ENCODE results near the gene CELSR2. TPM values are rescaled to one million over a fixed set of nuclear protein-coding genes. Genes with fewer than 3 reads are reported as not detected.
"Not testable (repeated sequence)": the region's sequence is repeated elsewhere in the genome, so short reads cannot be mapped to it uniquely, and the experiment has no call there.

CELSR2 gene
- total RNA-seq, 4 donors from 2014 or later = 1.6 to 2.6 (median 1.9) TPM

DNA sequence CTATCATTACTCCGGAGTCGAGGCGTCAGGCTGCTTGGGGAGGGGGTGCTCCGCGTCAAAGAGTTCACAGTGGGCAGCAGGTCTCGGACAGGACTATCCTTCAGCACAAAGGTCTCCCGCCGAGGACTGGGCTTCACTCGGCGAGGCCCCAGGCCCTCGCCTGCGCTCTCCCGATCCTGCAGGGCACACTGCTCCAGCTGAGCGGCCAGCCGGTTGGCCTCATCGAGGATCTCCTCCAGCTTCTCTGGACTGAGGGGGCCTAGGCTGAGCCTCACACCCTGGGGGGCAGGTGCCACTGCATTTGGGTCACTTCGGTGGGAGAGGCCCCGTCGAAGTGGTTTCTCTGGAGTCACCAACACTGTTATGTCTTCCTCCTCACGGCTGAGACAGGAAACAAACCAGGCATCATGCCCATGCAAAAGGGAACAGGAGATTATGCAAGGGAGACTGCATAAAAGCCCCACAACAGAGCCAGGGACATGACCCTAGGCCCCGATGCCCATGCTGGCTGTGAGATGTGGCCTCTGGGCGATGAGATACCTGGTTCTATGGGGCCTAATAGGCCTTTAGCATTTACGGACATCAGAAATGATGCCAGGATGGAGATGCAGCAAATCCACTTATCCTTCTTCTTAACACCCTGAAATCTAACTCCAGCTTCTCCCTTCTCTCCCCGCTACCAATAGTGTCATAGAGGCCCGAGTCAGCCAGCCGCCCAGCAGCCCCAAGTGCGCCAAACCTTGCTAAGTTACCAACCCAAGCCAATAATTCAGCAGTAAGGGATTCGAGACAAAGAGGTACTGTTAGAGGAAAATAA lies 32.5 kb downstream of the CELSR2 start:
- no peak for DNase-seq (ENCODE audit: low spot score)
- TF ChIP-seq, protein P1, sequence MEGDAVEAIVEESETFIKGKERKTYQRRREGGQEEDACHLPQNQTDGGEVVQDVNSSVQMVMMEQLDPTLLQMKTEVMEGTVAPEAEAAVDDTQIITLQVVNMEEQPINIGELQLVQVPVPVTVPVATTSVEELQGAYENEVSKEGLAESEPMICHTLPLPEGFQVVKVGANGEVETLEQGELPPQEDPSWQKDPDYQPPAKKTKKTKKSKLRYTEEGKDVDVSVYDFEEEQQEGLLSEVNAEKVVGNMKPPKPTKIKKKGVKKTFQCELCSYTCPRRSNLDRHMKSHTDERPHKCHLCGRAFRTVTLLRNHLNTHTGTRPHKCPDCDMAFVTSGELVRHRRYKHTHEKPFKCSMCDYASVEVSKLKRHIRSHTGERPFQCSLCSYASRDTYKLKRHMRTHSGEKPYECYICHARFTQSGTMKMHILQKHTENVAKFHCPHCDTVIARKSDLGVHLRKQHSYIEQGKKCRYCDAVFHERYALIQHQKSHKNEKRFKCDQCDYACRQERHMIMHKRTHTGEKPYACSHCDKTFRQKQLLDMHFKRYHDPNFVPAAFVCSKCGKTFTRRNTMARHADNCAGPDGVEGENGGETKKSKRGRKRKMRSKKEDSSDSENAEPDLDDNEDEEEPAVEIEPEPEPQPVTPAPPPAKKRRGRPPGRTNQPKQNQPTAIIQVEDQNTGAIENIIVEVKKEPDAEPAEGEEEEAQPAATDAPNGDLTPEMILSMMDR (IDR thresholded peaks at IDR 0.05) = no peak
- ATAC-seq (ENCODE audit: low FRiP score) = no peak

DNA sequence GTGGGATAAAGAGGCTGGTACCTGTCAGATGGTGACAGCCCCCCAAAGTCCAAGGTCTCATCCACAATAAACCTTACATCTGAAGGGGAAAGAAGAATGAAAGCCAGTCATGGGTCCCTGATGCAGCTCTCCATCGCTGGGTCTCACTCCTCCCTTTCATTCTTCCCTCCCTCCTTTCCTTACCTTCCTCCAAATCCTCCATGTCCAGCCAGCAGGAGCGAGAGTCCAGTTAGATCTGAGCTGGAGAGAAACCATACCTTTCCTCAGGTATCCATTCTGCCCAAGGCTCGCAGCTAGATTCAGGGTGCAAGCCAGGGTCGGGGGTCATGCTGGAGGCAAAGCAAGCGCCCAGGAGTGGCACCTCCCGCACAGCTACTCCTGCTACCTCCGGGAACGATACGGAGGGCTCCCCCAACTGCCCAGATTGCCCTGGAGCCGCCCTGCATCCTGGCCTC lies 33.2 kb downstream of the CELSR2 start:
- no peak for ATAC-seq (ENCODE audit: low FRiP score)
- DNase-seq (ENCODE audit: low spot score) = no peak

DNA sequence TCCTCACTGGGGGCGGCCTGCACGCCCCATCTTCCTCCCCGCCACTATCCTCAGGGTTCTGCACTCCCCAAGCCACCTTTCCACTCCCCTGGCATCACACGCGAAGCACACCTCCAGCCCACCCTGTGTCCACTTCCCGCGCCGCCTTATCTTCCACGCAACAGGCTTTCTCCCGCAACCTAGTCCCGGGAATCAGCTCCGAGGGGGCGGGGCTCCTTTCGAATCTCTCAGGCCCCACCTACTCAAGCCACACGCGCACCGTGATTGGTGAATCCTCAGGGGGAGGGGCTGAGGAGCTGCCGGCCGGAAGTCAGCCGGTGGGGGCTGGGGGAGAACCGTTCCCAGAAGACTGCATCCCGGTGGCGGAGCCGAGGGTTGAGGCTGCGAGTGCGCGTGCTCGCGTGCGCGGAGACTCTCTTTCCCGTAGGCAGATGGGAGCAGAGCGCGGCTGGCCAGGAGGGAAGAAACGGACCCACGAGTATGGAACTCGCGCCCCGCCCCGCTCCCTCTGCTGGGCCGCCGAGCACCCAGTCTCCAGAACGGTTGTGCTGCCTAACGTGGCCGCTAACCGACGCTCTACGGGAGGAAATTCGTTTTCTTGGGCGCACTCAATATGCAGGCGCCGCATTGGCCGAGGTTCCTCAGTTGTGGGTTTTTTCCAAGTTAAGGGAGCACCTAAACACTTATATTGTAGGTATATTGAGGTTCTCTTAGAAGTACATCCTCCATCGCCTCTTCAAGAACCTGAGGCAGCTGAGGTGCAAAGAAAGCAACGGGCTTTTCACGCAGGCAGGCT lies 33.8 kb downstream of the CELSR2 start, which contains the start of gene PSRC1:
Gene PSRC1 (minus strand): TSS at position 194 of the 796 bp plus-strand sequence.
- TF ChIP-seq, protein P1 (IDR thresholded peaks at IDR 0.05) = peak in 1 of 3 donors; percentile 12
- DNase-seq (ENCODE audit: low spot score) (peak; percentile 95), ATAC-seq (ENCODE audit: low FRiP score) (peak; percentile 98)

More for the DNA sequence above, 33.2 kb downstream of the CELSR2 start:
- TF ChIP-seq, protein P1 (IDR thresholded peaks at IDR 0.05) = no peak

DNA sequence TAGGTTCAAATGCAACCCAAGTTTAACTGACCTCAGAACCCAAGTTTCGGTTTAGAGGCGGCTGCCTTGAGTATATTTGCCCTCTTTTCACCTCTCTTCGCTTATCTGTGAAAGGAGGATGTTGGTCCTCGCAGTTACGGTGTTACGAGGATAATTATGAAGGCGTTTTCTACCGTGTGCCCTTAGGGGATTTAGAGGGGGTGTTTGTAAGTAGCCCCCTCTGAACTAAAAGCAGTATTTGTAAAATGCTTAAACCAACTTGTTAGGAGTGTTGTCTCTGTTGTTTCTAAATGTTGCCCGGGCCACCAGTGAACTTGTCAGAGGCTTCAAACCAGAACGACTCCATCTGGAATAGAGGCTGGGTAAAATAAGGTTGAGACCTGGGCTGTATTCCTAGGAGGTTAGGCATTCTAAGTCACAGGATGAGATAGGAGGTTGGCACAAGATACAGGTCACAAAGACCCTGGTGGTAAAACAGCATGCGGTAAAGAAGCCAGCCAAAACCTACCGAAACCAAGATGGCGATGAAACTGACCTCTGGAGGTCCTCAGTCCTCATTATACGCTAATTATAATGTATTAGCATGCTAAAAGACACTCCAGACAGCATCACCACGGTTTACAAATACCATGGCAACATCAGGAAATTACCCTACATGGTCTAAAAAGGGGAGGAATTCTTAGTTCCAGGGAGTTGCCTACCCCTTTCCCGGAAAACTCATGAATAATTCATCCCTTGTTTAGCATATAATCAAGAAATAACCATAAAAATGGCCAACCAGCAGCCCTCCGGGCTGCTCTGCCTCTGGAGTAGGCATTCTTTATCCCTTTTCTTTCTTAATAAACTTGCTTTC lies 34.6 kb downstream of the CELSR2 start:
- TF ChIP-seq, protein P1 (IDR thresholded peaks at IDR 0.05) = no peak
- DNase-seq (ENCODE audit: low spot score) (no peak), ATAC-seq (ENCODE audit: low FRiP score) (no peak)

DNA sequence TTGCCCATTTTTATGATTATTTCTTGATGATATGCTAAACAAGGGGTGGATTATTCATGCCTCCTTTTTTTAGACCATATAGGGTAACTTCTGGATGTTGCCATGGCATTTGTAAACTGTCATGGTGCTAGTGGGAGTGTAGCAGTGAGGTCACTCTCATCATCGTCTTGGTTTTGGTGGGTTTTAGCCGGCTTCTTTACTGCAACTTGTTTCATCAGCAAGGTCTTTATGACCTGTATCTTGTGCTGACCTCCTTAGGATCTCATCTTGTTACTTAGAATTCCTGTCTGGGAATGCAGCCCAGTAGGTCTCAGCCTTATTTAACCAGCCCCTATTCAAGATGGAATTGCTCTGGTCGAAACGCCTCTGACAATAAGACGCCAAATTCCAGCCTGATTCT lies 37.4 kb downstream of the CELSR2 start:
- ATAC-seq (ENCODE audit: low FRiP score); DNase-seq (ENCODE audit: low spot score): not testable (repeated sequence)

DNA sequence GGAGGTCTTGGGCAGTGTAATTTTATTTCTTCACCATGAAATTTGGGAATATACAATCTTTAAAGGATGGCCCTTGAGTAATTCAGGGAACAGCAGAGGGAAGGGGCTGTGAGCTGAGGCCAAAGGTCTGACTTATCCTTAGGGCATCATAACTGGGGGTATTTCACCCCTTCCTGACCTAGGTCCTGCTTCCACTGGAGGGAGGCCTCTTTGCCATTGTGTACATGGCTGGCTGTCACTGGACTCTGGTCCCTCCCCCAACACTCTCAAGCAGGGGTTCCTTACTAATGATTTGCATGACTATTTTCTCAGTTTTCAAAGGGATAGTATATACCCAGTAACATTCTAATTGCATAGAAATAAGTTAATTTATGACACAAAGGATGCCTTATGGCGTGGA lies 40.8 kb downstream of the CELSR2 start:
- no peak for ATAC-seq (ENCODE audit: low FRiP score)
- DNase-seq (ENCODE audit: low spot score) = no peak

More for the DNA sequence above, 40.8 kb downstream of the CELSR2 start:
- TF ChIP-seq, protein P1 (IDR thresholded peaks at IDR 0.05) = no peak
